Measurements from ENCODE around the gene UBE2J2.
A peak's percentile ranks its signal among the peaks of the same experiment; 100 is the strongest.
"Not testable (repeated sequence)": the region's sequence is repeated elsewhere in the genome, so short reads cannot be mapped to it uniquely, and the experiment has no call there.

Gene UBE2J2

DNA sequence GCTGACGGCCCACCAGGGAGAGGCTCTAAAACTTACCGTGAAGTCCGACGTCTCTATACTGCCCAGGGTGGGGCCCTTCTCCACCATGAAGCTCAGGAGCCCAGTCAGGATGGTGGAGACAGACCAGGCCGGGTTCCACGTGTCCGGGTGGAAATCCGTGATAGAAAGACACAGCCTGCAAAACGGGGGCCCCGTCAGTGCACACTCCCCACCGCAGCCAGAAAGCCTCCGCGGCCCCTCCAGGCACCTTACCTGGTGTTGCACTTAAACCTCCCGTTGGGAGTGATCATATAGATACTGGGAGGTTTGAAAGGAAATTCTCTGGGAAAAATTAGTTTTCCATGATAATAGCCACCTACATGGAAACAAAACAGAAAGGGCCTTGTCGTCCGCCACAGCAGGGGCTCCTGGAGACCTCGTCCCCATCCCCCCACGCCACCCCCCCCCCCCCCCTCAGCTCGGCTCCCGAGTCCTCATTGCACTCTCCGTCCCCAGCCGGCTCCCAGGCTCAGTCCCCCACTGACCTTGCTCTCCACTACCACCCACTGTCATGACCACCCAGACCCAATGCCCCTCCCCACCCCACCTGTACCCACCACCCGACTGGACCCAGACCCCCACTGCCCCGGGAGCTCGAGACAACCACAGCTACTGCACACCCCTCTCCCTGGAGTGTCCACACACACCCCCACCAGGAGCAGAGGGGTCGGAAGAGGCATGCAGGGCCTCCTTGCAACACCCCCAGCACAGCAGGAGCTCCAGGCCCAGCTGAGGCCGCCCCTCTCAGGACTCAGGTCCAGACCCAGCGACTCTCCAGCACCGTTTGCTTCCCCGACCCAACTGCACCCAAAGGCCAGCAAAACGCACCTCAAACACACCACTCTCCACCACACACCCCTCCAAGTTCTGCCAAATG lies 16.4 kb downstream of the UBE2J2 start:
- no peak for DNase-seq (ENCODE audit: low read depth in 2 of 2)

GRCh38 chr1:1255611-1256010 lies 18.0 kb downstream of the UBE2J2 start:
- DNase-seq (ENCODE audit: low read depth in 2 of 2), result no peak

- DNase-seq (ENCODE audit: low read depth in 2 of 2), result no peak
These were observed 18.6 kb downstream of the UBE2J2 start for GRCh38 chr1:1255078-1255477.

- no peak for DNase-seq (ENCODE audit: low read depth in 2 of 2)
These were observed 19.0 kb downstream of the UBE2J2 start for GRCh38 chr1:1254667-1254998.

DNA sequence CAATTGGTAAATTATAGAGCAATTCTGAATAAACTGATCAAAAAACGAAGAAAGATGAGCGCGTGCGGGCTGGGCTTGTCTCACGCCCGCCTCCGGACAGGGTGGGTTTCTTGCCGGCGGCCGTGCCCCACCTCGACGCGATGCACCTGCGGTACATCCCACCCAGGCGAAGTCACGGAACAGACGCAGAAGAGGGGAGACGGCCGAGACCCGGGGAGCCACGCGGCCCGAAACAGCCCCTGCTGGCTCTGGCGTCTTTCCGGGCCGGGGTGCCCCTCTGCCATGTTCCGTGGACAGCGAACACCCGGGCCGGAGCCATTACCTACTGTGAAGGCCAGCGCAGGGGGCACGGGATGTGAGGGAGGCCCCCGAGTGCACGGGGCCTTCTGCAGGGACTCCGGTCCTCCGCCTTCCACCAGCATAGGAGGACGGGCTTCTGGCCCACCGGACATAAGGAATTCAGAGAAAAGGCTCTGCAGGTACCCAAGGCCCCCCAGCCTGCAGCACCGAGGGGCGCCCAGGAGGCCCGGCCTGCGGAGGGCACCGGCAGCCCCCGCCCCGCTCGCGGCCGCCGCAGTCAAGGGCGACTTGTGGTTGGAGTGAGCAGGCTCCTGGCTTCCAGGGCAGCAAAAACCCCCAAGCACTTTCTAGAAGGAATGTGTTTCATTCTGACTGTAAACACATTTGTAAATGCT lies 19.5 kb downstream of the UBE2J2 start:
- no peak for DNase-seq (ENCODE audit: low read depth in 2 of 2)

DNA sequence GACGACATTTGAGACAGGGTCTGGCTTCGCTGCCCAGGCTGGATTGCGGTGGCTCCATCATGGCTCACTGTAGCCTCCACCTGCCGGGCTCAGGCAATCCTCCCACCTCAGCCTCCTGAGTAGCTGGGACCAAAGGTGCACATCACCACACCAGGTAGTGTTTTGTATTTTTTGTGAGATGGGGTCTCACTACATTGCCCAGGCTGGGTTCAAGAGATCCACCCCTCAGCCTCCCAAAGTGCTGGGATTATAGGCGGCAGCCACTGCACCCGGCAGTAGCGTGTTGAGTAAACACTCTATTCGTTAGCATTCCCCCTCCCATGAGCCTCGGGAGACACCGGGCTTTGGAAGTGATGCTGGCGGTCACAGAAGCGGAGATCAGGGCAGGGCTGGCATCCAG lies 20.3 kb downstream of the UBE2J2 start:
- no peak for DNase-seq (ENCODE audit: low read depth in 2 of 2)

DNA sequence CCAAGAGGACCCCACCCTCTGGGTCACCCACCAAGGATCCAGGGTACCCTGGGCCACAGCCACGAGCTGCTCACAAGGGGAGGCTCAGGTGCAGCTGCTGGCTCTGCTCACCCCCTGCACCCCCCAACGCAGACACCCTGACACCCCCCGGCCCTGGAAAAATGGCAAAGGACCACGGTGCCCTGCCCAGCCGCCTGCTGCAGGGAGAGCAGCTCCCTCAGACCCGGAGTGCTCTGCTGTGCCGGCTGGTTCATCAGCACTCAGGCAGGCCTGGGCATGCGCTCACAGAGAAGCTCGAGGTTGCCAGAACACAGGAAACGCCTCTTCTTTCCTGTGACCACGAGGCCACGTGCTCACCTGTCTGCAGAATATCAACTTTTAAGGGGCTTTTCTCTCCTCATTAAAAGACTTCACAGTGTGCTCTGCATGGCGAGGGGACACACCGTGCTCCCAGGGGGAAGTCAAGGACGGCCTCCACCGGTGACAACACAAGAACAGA lies 22.8 kb downstream of the UBE2J2 start:
- DNase-seq (ENCODE audit: low read depth in 2 of 2), result peak; percentile 48 to 67

DNA sequence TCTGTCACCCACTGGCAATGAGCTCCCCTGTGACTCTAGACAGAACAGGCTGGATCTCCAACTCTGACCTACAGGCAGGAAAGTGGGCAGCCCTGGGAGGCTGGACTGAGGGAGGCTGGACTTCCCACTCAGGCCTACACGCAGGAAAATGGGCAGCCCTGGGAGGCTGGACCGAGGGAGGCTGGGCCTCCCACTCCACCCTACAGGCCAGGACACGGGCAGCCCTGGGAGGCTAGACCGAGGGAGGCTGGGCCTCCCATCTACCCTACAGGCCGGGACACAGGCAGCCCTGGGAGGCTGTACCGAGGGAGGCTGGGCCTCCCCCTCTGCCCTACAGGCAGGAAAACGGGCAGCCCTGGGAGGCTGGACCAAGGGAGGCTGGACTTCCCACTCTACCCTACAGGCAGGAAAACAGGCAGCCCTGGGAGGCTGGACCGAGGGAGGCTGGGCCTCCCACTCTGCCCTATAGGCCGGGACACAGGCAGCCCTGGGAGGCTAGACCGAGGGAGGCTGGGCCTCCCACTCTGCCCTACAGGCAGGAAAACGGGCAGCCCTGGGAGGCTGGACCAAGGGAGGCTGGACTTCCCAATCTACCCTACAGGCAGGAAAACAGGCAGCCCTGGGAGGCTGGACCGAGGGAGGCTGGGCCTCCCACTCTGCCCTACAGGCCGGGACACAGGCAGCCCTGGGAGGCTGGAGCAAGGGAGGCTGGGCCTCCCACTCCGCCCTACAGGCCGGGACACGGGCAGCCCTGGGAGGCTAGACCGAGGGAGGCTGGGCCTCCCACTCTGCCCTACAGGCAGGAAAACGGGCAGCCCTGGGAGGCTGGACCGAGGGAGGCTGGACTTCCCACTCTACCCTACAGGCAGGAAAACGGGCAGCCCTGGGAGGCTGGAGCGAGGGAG lies 25.4 kb downstream of the UBE2J2 start:
- DNase-seq (ENCODE audit: low read depth in 2 of 2), result not testable (repeated sequence)

DNA sequence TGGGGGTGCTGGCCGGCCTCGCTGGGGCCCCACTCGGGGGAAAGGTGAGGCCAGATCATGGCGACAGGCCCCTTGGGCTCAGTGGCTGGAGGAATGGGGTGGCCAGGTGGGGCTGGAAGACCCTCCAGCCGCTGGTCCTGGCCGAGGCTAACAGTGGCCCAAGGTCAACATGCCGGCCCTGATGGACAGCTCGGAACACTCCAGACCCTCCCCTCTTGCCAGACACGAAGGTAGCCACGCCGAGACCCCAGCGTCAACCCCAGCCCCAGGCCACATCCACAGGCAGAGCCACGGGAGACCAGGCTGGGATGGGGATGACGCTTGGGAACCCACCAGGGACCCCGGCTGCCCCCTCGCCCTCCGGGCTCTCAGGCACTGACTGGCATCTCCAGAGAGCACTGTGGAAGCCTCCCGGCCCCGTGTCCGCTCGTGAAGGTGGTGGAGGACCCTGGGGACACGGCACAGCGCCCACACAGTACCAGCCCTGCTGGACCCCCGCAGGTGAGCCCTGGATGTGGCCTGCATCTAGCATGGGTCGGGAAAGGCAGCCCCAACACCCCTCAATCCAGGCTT lies 26.2 kb downstream of the UBE2J2 start:
- no peak for DNase-seq (ENCODE audit: low read depth in 2 of 2)

- no peak for DNase-seq (ENCODE audit: low read depth in 2 of 2)
These were observed 26.9 kb downstream of the UBE2J2 start, which contains the start of gene C1QTNF12 for GRCh38 chr1:1246577-1247340. TSS of gene C1QTNF12 (minus strand) at chr1:1246722. CDS start at chr1:1246690, 32 bp downstream.

GRCh38 chr1:1245817-1246576 lies 27.7 kb downstream of the UBE2J2 start:
- DNase-seq (ENCODE audit: low read depth in 2 of 2), result no peak

- no peak for DNase-seq (ENCODE audit: low read depth in 2 of 2)
These were observed 28.4 kb downstream of the UBE2J2 start for GRCh38 chr1:1245178-1245816.

- DNase-seq (ENCODE audit: low read depth in 2 of 2), result no peak
These were observed 29.4 kb downstream of the UBE2J2 start for GRCh38 chr1:1244192-1244811.

- DNase-seq (ENCODE audit: low read depth in 2 of 2), result no peak
These were observed 29.9 kb downstream of the UBE2J2 start for GRCh38 chr1:1243807-1244191.

DNA sequence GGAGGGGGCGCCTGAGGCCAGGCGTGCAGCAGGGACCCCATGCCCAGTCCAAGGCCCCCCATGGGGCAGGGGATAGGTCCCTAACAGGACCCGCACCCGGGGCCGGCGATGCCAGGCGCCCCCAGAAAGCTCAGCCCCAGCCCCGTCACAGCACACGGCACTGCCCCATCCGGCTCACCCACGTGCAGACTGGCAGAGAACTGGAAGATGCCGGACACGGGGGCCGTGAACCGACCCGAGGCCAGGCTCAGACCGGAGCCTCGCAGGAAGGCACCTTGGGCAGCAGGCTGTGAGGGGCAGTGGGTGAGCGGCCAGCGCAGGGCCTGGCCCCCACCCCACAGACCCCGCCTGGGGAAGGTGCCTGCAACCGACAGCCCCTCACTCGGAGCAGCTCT lies 30.4 kb downstream of the UBE2J2 start:
- no peak for DNase-seq (ENCODE audit: low read depth in 2 of 2)

GRCh38 chr1:1242461-1243265 lies 31.0 kb downstream of the UBE2J2 start:
- DNase-seq (ENCODE audit: low read depth in 2 of 2), result no peak

- DNase-seq (ENCODE audit: low read depth in 2 of 2), result no peak
These were observed 31.9 kb downstream of the UBE2J2 start for GRCh38 chr1:1241588-1242219.
